Measurements from ENCODE around the gene SNCG. TPM values are rescaled to one million over a fixed set of nuclear protein-coding genes. Genes with fewer than 3 reads are reported as not detected.

Gene SNCG
- total and polyA plus RNA-seq, 2 of the 8 experiments (the other 6 are each of a cell fraction or from before 2014, with no cell fraction given), result 4.4 to 12.2 TPM

DNA sequence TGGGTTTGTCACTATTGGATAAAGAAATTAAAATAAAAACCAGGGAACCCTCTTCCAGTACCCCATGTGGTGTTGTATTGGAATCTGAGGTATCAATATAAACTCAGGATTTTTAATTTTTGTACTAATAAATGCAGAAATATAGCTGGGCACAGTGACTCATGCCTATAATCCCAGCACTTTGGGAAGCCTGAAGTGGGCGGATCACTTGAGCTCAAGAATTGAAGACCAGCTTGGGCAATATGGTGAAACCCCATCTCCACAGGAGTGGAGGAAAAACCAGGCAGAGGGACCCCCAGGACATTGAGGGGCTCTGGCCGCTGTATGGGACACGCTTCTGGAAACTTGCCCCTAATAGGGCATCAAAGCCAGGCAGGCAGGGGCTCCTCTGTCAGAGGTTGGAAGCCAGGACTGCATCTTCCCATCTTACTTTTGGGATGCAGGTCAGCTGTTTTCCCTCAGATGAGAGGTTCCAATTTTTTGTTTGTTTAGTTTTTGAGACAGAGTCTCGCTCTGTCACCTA, 21.0 kb downstream of the SNCG start:
- Histone ChIP-seq H2AFZ (ENCODE audit: low read length) (no peak overlapping the region), H3K9ac (replicated peaks in 1 of 4; ENCODE audit: extremely low read depth in 1 of 4, low read depth in 3 of 4, low read length in 3 of 4) (no peak overlapping the region), H3K4me3 (ENCODE audit: extremely low read depth in 1 of 4, insufficient read depth in 2 of 4, low read depth in 3 of 4, low read length in 4 of 4) (no peak overlapping the region), H3K4me1 (replicated peaks in 1 of 4; ENCODE audit: control insufficient read depth in 3 of 4, insufficient read depth in 4 of 4, low read length in 3 of 4) (peaks cover 0 to 2% (median 0%) of the 10 kb centered on the region in 4 experiments; a peak in 1 of 7 replicates), H3K9me3 (ENCODE audit: insufficient read depth in 2 of 2, low read depth in 1 of 2, low read length in 1 of 2) (no peaks in the 10 kb centered on the region), H2BK20ac (ENCODE audit: low read length) (no peak overlapping the region), H3K27ac (ENCODE audit: low read depth, low read length) (no peak overlapping the region), H3K23me2 (ENCODE audit: low read depth, low read length) (no peaks in the 10 kb centered on the region), H4K5ac (ENCODE audit: insufficient read length, low read depth, low read length) (no peak overlapping the region), H4K91ac (replicated peaks; ENCODE audit: insufficient read length, low read length) (no peak overlapping the region), H4K20me1 (replicated peaks in 1 of 2; ENCODE audit: control insufficient read depth in 1 of 2, insufficient read depth in 2 of 2, low read length in 2 of 2) (no peaks in the 10 kb centered on the region), H4K8ac (ENCODE audit: extremely low read depth, insufficient read depth, low read length) (no peak overlapping the region), H3K23ac (ENCODE audit: insufficient read length) (no peak overlapping the region), H2AK5ac (ENCODE audit: low read depth, low read length) (no peak overlapping the region), H3K18ac (ENCODE audit: extremely low read depth, low read length) (no peak overlapping the region), H3K14ac (ENCODE audit: insufficient read length) (no peak overlapping the region), H3K4ac (replicated peaks; ENCODE audit: insufficient read length, low read depth, low read length) (no peak overlapping the region), H3K4me2 (ENCODE audit: insufficient read depth in 1 of 2, low read depth in 2 of 2, low read length in 2 of 2) (no peak overlapping the region), H2BK5ac (ENCODE audit: low read depth, low read length) (no peak overlapping the region), H2BK120ac (replicated peaks; ENCODE audit: low read depth, low read length) (no peak overlapping the region), H3K36me3 (ENCODE audit: control insufficient read depth in 2 of 4, insufficient read depth in 4 of 4, low read length in 3 of 4) (no peaks in the 10 kb centered on the region), H3K79me2 (ENCODE audit: control insufficient read depth in 1 of 2, insufficient read depth in 2 of 2, low read length in 2 of 2) (no peaks in the 10 kb centered on the region), H3K56ac (replicated peaks; ENCODE audit: insufficient read length, low read depth, low read length) (no peak overlapping the region), H2BK12ac (ENCODE audit: low read depth, low read length) (no peak overlapping the region), H3K79me1 (ENCODE audit: low read depth, low read length) (no peaks in the 10 kb centered on the region), H3K27me3 (replicated peaks in 1 of 4; ENCODE audit: control insufficient read depth in 3 of 4, extremely low read depth in 1 of 4, insufficient read depth in 3 of 4, low read length in 3 of 4) (no peaks in the 10 kb centered on the region), H2BK15ac (ENCODE audit: low read length) (no peak overlapping the region)
- TF ChIP-seq SIX5 (IDR thresholded peaks at IDR 0.05; ENCODE audit: low read depth, low read length) (no peak), CHD2 (IDR thresholded peaks at IDR 0.05; ENCODE audit: low read length) (no peak), SP1 (IDR thresholded peaks at IDR 0.05; ENCODE audit: low read depth, low read length) (no peak), SUZ12 (IDR thresholded peaks at IDR 0.05; ENCODE audit: low read length) (no peak), ZNF274 (IDR thresholded peaks at IDR 0.05; ENCODE audit: borderline replicate concordance, extremely low read depth, low read length) (no peak), SAP30 (IDR thresholded peaks at IDR 0.05; ENCODE audit: insufficient read depth, insufficient replicate concordance, low read length) (no peak), ASH2L (IDR thresholded peaks at IDR 0.05; ENCODE audit: low read length) (no peak), RAD21 (IDR thresholded peaks at IDR 0.05 in 1 of 2, conservative IDR thresholded peaks at IDR 0.05 in 1 of 2; ENCODE audit: low read depth in 2 of 2, low read length in 2 of 2) (no peak), CHD1 (IDR thresholded peaks at IDR 0.05; ENCODE audit: low read depth, low read length) (no peak), PHF8 (conservative IDR thresholded peaks at IDR 0.05; ENCODE audit: low read depth, low read length) (no peak), SP4 (IDR thresholded peaks at IDR 0.05; ENCODE audit: low read length) (no peak), EGR1 (IDR thresholded peaks at IDR 0.05; ENCODE audit: borderline replicate concordance, low read depth, low read length) (no peak), EP300 (IDR thresholded peaks at IDR 0.05; ENCODE audit: borderline replicate concordance in 1 of 2, low read depth in 2 of 2, low read length in 2 of 2) (no peak)
- ChIA-PET CTCF (ENCODE audit: partially characterized antibody) (interaction anchor here (0.6 to 2.8 kb wide), 5 partner anchors 34 to 340 kb away, joined by 3 to 12 read pairs (median 3); no protein-coding TSS in a partner anchor), POLR2A (ENCODE audit: partially characterized antibody) (interaction anchor here (1.2 kb wide), 1 partner anchor 9 kb away, joined by 3 read pairs; no protein-coding TSS in a partner anchor)
- WGBS, 2 experiments (ENCODE audit: extremely low coverage in 1 of 2, insufficient coverage in 1 of 2, insufficient read length in 1 of 2, insufficient replicate concordance in 2 of 2, low coverage in 1 of 2, low lambda C conversion rate in 2 of 2, missing lambda C conversion rate in 1 of 2), result 88% methylated on average over 4 of the region's 4 CpGs; no CpG with 5 or more reads in 1 of the 2 experiments
- DNase-seq (ENCODE audit: low read depth in 1 of 2, low spot score in 2 of 2), result no peak
- no peak for FAIRE-seq

All from H1 (cell line).